Thymus (tissue), 11 donors: Measurements from ENCODE around the gene C2orf74. TPM values are rescaled to one million over a fixed set of nuclear protein-coding genes. Genes with fewer than 3 reads are reported as not detected.
"Not testable (repeated sequence)": the region's sequence is repeated elsewhere in the genome, so short reads cannot be mapped to it uniquely, and the experiment has no call there.

Source experiments
- DNase-seq, 9 donors: peaks; one replicate each; pipeline ENCODE4 v3.0.0-alpha.2; 2013; ENCODE audit warnings: low spot score in 9 of 9, low read depth in 6 of 9, missing footprints in 1 of 9
- H3K27ac ChIP-seq, 2 donors: one replicate each; pipeline ENCODE4 v1.5.1; 2013; ENCODE audit warnings: control low read depth in 1 of 2, low read depth in 1 of 2, low read length in 1 of 2, mild to moderate bottlenecking in 1 of 2, moderate library complexity in 1 of 2
- H3K27me3 ChIP-seq, 2 donors: one replicate each; pipeline ENCODE4 v1.5.1; 2013; ENCODE audit warnings: low read length in 1 of 2; ENCODE audit not compliant: control insufficient read depth in 2 of 2, insufficient read depth in 1 of 2
- H3K36me3 ChIP-seq, 2 donors: one replicate each; pipeline ENCODE4 v1.5.1; 2013; ENCODE audit warnings: low read length in 1 of 2, mild to moderate bottlenecking in 1 of 2, moderate library complexity in 1 of 2; ENCODE audit not compliant: control insufficient read depth in 2 of 2, insufficient read depth in 2 of 2
- H3K4me1 ChIP-seq, 2 donors: one replicate each; pipeline ENCODE4 v1.5.1; 2013; ENCODE audit warnings: low read length in 2 of 2; ENCODE audit not compliant: control insufficient read depth in 2 of 2, insufficient read depth in 2 of 2
- H3K4me3 ChIP-seq, 2 donors: one replicate each; pipeline ENCODE4 v1.5.1; 2013; ENCODE audit warnings: low read length in 2 of 2, control low read depth in 1 of 2, mild to moderate bottlenecking in 1 of 2
- H3K9me3 ChIP-seq, 2 donors: one replicate each; pipeline ENCODE4 v1.5.1; 2013; ENCODE audit warnings: low read length in 1 of 2, mild to moderate bottlenecking in 1 of 2; ENCODE audit not compliant: control insufficient read depth in 2 of 2, insufficient read depth in 1 of 2
- WGBS: extraction: QIAGEN DNeasy Blood & Tissue Kit; methylation state at CpG from one replicate; pipeline ENCODE4 v1.1.7; 2013; 5-methylcytosine and 5-hydroxymethylcytosine counted together
- polyA plus RNA-seq: library from polyadenylated mRNA; stranded (reverse); fragments of 200-250 nt; gene quantifications from one replicate; pipeline ENCODE4 v1.2.3, GENCODE V29; 2013
- total RNA-seq: library from RNA; stranded (reverse); fragments of 120-200 nt; gene quantifications from one replicate; pipeline ENCODE4 v1.2.4, GENCODE V29; 2013
- donor health status: healthy.

Gene C2orf74
- total and polyA plus RNA-seq, 2 donors: 29.8 to 51.6 TPM

- WGBS: 7% methylated on average over 3 of the region's 3 CpGs
- Histone ChIP-seq H3K4me1 (no peaks in the 10 kb centered on the region), H3K36me3 (no peaks in the 10 kb centered on the region), H3K27ac (no peak overlapping the region), H3K9me3 (no peaks in the 10 kb centered on the region), H3K4me3 (no peak overlapping the region), H3K27me3 (no peaks in the 10 kb centered on the region)
- DNase-seq: peak in 2 of 9 donors; percentile 13 to 29
Observed at GRCh38 chr2:61135510-61135909, 26.5 kb upstream of the C2orf74 start.

- 86% methylated on average over 4 of the region's 4 CpGs for WGBS
Observed at GRCh38 chr2:61138859-61139258, 23.1 kb upstream of the C2orf74 start.

GRCh38 chr2:61141151-61141550 lies 20.8 kb upstream of the C2orf74 start:
- Histone ChIP-seq H3K4me3 (no peak overlapping the region), H3K27me3 (no peaks in the 10 kb centered on the region), H3K9me3 (peaks cover 0 to 4% of the 10 kb centered on the region in 2 donors), H3K4me1 (peaks cover 5 to 9% of the 10 kb centered on the region in 2 donors), H3K27ac (no peak overlapping the region), H3K36me3 (no peaks in the 10 kb centered on the region)
- DNase-seq: no peak
- WGBS: 98% methylated on average over 1 of the region's 1 CpG

More at GRCh38 chr2:61138859-61139258, 23.1 kb upstream of the C2orf74 start:
- no peaks in the 10 kb centered on the region for H3K9me3 ChIP-seq
- H3K4me3 ChIP-seq: no peak overlapping the region
- H3K36me3 ChIP-seq: no peaks in the 10 kb centered on the region
- no peaks in the 10 kb centered on the region for H3K4me1 ChIP-seq
- no peak for DNase-seq
- H3K27ac ChIP-seq: no peak overlapping the region
- H3K27me3 ChIP-seq: no peaks in the 10 kb centered on the region

- Histone ChIP-seq H3K36me3 (peaks cover 10 to 16% of the 10 kb centered on the region in 2 donors), H3K27me3 (no peaks in the 10 kb centered on the region), H3K27ac (peak overlapping the region; percentile 61 to 70), H3K9me3 (peaks cover 0 to 7% of the 10 kb centered on the region in 2 donors), H3K4me1 (peaks cover 5 to 9% of the 10 kb centered on the region in 2 donors), H3K4me3 (peak overlapping the region; percentile 65 to 68)
- 3% methylated on average over 31 of the region's 31 CpGs for WGBS
- DNase-seq: peak; percentile 84 to 98 (median 95)
Observed at GRCh38 chr2:61144697-61145268, 17.2 kb upstream of the C2orf74 start.

GRCh38 chr2:61145990-61146389 lies 16.0 kb upstream of the C2orf74 start:
- H3K36me3 ChIP-seq: peaks cover 20% of the 10 kb centered on the region in 2 donors
- H3K9me3 ChIP-seq: peaks cover 0 to 7% of the 10 kb centered on the region in 2 donors
- no peaks in the 10 kb centered on the region for H3K27me3 ChIP-seq
- WGBS: 96% methylated on average over 2 of the region's 2 CpGs
- DNase-seq: no peak
- H3K4me3 ChIP-seq: no peak overlapping the region
- H3K4me1 ChIP-seq: peaks cover 5 to 9% of the 10 kb centered on the region in 2 donors
- no peak overlapping the region for H3K27ac ChIP-seq

- H3K4me3 ChIP-seq, H3K9me3 ChIP-seq, H3K27ac ChIP-seq, DNase-seq, H3K27me3 ChIP-seq, H3K4me1 ChIP-seq: not testable (repeated sequence)
- WGBS: over 99% methylated on average over 5 of the region's 5 CpGs
- peaks cover 20% of the 10 kb centered on the region in 2 donors for H3K36me3 ChIP-seq
Observed at GRCh38 chr2:61148091-61148490, 13.9 kb upstream of the C2orf74 start.

GRCh38 chr2:61149074-61149473 lies 12.9 kb upstream of the C2orf74 start:
- 96% methylated on average over 6 of the region's 6 CpGs for WGBS
- Histone ChIP-seq H3K4me3 (no peak overlapping the region), H3K27ac (no peak overlapping the region), H3K27me3 (no peaks in the 10 kb centered on the region), H3K9me3 (peaks cover 0 to 7% of the 10 kb centered on the region in 2 donors), H3K4me1 (peaks cover 5 to 9% of the 10 kb centered on the region in 2 donors), H3K36me3 (peaks cover 20% of the 10 kb centered on the region in 2 donors)
- no peak for DNase-seq

- H3K36me3 ChIP-seq: peaks cover 20% of the 10 kb centered on the region in 2 donors
- H3K27ac ChIP-seq: no peak overlapping the region
- DNase-seq: no peak
- H3K27me3 ChIP-seq: no peaks in the 10 kb centered on the region
- peaks cover 0 to 3% of the 10 kb centered on the region in 2 donors for H3K9me3 ChIP-seq
- WGBS: 100% methylated on average over 1 of the region's 1 CpG
- H3K4me3 ChIP-seq: no peak overlapping the region
- no peaks in the 10 kb centered on the region for H3K4me1 ChIP-seq
Observed at GRCh38 chr2:61151436-61151835, 10.6 kb upstream of the C2orf74 start.

GRCh38 chr2:61157371-61158003 lies 4.5 kb upstream of the C2orf74 start:
- peaks cover 0 to 10% of the 10 kb centered on the region in 2 donors for H3K9me3 ChIP-seq
- no peak overlapping the region for H3K4me3 ChIP-seq
- H3K4me1 ChIP-seq: no peaks in the 10 kb centered on the region
- H3K27me3 ChIP-seq: no peaks in the 10 kb centered on the region
- DNase-seq: no peak
- H3K27ac ChIP-seq: no peak overlapping the region
- WGBS: over 99% methylated on average over 5 of the region's 5 CpGs
- H3K36me3 ChIP-seq: peaks cover 3 to 8% of the 10 kb centered on the region in 2 donors
